CD4-positive, alpha-beta T cell treated with Interleukin-1 beta for 1 hour (primary cell): ENCODE data around the gene FAM171A2.
"Not testable (repeated sequence)": the region's sequence is repeated elsewhere in the genome, so short reads cannot be mapped to it uniquely, and the experiment has no call there.

ENCODE experiments used
- DNase-seq, 2 donors: peaks; one replicate each; pipeline ENCODE4 v3.0.0-alpha.2; 2020 to 2022

The FAM171A2 gene

DNA sequence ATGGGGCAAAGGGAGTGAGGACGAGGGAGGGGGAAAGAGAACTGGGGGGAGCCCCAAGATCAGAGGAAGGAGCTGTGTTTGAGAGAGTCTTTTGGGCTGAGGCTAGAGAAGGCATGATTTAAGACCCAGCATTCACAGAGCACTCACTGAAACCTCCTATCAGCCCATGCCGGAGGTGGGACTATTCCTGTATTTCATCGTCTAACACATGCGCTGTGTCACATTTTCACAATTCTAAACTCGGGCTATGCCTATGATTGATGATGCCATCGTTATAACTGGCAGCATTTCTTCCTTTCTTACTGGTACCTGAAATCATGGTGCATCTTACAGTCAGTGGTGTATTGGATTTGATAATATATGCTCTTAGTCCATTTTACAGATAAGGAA is 3.5 kb downstream of the FAM171A2 start:
- no peak for DNase-seq

DNA sequence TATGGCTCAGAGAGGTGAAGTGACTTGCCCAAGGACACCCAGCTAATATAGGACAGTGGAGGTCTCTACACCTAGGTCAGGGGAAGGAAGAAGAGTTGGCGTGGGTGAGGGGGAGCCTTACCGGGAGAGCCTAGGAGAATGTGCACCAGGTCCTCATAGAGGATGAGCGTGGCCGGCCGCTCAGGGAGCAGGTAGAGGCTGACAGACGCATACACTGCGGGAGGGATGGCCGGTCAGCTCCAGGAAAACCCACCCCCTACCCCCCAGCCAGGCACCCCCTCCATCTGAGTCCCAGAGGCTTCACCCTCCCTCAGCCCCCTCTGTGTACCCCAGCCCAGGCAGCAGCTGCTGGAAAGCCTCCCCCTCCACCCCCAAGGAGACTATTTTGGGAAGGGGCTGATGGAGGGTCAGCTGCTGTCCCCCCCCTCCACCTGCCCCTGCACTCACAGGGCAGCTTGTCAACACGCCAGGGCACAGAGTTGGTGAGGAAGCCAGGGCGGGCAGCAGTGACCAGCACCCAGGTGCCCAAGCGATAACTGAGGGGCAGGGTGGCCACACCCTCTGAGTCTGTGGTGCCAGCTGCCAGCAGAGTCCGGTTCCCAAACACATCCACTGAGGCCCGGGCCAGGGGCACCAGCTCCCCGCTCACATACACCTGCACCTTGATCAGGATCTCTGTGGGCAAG is 4.1 kb downstream of the FAM171A2 start:
- DNase-seq: no peak

- DNase-seq: no peak
Measured at GRCh38 chr17:44359006-44359405, 4.6 kb downstream of the FAM171A2 start.

DNA sequence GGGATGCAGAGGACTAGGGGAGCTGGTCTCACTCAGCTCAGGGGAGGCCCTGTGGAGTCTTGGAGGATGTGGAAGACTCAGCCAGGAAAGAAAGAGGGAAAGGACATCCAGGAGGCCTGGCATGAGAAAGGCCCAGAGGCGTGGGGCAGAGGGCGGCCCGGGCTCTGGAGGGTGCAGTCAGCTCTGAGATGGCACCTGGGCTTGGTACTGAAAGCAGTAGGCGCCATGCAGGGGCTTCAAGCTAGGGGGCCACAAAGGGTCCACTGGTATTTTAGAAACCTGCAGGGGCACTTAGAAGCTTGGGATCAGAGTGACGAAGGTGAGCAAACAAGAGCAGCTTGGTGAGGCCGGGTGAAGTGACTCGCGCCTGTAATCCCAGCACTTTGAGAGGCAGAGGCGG is 5.6 kb downstream of the FAM171A2 start:
- DNase-seq: no peak

DNA sequence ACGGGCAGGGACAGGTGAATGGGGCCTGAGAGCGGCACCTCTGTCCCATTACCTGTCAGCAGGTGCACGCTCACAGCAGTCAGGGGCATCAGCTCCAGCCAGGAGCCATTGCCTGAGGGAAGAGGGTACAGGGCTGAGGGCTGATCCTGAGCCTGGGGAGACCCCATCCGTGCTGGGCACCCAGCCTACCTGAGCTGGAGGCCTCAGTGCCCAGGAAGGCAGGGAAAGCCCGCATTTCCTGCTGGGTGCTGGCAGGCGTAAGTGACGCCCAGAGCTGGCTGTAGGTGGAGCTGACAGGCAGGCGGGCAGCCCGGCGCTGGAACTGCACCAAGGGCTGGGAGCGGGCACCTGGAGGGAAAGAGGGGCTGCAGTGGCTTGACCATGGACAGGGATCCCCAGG is 7.4 kb downstream of the FAM171A2 start:
- DNase-seq: no peak

DNA sequence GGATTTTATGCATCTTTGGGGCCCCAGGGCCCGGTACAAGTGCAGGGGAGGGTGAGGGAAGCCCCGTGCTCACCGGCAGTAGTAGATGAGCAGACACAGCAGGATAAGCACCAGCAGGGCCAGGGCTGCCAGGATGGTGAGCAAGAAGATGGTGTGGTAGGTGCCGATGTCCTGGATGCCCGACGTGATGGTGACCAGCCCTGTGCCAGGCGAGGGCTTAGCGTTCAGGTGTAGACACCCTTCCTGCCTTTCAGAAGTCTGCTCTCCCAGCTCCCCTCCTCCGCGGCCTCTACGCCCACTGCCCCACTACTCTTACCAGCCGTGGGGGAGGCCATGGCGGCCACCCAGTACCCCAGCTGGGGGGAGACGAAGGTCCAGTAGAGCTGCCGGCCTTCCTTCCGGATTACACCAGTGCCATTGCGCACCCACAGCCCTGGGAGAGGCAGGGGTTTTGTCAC is 8.0 kb downstream of the FAM171A2 start:
- DNase-seq: no peak

- DNase-seq: peak; percentile 56 to 62
Measured at GRCh38 chr17:44354582-44355561, 8.8 kb downstream of the FAM171A2 start.

DNA sequence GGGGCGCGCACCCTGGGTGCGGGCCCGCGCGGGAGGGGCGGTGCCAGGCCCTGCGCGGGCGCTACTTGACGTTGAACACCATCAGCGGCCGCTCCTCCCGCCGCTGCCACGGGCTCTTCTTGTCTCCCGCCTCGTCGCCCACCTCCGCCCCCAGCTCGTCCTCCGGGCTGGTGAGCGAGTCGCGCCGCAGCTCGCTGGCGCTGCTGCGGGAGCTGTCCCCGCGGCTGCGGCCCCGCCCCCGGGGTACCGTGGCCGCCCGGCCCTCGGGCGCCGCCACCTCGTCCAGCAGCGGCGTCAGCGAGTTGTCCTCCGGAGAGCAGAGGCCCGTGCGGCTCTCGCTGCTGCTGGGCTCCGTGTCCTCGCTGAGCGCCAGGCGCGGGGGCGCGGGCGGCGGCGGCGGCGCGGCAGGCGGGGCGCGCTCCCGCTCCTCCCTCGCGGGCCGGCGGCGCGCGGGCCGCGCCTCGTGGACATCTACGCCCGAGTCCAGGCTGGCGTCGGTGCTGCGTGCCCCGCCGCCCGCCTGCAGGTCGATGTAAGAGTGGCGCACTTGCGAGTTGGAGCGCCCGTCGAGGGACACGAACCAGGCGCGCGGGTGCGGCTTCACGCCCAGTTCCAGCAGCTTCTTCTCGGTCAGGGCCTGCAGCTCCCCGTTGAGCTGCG is 9.9 kb downstream of the FAM171A2 start:
- peak; percentile 16 to 31 for DNase-seq

DNA sequence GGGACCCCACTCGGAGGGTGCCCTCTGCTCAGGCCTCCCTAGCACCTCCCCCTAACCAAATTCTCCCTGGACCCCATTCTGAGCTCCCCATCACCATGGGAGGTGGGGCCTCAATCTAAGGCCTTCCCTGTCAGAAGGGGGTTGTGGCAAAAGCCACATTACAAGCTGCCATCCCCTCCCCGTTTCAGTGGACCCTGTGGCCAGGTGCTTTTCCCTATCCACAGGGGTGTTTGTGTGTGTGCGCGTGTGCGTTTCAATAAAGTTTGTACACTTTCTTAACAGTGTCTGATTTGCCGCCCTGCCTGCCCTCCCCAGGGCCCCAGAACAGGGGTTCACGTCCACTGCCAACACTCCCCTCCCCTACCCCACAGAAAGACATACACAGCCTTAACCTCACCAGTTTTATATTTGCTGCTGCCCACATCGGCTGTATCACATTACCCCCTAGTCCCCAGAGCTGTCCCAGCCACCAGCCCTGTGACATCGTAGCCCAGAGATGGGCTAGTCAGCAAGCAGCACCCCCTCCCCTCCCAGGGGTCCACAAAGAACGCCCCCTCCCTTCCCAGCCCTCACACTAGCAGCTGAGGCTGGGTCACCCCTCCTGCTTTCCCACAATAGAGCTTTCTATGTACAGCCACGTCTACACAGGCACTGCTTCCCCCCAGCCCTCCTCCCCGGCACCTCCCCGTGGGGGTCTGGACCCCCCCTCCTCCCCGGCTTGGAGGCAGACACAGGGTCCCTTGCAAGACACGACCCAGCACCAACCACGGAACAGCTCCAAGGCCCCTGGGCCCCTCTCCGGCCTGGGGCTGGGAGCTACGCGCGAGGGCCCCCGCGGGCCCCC is 10.6 kb downstream of the FAM171A2 start:
- no peak for DNase-seq

DNA sequence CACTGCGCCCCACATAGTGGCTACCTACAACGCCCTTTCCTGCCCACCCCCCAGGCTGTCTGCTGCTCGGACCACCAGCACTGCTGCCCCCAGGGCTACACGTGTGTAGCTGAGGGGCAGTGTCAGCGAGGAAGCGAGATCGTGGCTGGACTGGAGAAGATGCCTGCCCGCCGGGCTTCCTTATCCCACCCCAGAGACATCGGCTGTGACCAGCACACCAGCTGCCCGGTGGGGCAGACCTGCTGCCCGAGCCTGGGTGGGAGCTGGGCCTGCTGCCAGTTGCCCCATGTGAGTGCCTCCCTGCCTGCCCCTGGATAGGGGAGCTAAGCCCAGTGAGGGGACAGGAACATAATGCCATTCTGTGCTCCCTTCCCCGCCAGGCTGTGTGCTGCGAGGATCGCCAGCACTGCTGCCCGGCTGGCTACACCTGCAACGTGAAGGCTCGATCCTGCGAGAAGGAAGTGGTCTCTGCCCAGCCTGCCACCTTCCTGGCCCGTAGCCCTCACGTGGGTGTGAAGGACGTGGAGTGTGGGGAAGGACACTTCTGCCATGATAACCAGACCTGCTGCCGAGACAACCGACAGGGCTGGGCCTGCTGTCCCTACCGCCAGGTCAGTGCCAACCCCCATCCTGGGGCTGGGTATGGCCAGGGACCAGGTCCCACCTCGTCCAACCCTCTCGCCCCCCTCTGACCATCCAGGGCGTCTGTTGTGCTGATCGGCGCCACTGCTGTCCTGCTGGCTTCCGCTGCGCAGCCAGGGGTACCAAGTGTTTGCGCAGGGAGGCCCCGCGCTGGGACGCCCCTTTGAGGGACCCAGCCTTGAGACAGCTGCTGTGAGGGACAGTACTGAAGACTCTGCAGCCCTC is 11.5 kb downstream of the FAM171A2 start:
- no peak for DNase-seq

DNA sequence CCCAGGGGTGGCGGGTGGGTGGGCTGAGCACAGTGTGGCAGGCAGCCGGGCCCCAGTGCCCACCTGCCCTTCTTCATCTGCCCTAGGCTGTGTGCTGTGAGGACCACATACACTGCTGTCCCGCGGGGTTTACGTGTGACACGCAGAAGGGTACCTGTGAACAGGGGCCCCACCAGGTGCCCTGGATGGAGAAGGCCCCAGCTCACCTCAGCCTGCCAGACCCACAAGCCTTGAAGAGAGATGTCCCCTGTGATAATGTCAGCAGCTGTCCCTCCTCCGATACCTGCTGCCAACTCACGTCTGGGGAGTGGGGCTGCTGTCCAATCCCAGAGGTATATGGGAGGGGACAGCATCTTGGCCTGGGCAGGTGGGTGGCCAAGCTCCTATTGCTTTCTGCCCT is 12.2 kb downstream of the FAM171A2 start:
- no peak for DNase-seq

DNA sequence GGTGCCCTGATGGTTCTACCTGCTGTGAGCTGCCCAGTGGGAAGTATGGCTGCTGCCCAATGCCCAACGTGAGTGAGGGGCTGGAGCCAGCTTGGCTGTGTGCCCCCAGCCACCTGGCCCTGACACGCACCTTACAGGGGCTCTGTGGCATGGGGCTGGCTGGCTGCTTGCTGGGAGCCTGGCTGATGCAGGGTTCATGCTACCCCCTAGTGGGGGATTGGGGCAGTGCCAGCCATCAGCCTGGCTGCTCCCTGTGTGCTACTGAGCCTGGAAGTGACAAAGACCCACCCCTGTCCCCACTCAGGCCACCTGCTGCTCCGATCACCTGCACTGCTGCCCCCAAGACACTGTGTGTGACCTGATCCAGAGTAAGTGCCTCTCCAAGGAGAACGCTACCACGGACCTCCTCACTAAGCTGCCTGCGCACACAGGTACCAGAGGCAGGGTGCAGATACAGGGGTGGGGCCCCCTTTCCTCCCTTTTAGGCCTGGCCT is 12.9 kb downstream of the FAM171A2 start:
- peak; percentile 76 for DNase-seq

DNA sequence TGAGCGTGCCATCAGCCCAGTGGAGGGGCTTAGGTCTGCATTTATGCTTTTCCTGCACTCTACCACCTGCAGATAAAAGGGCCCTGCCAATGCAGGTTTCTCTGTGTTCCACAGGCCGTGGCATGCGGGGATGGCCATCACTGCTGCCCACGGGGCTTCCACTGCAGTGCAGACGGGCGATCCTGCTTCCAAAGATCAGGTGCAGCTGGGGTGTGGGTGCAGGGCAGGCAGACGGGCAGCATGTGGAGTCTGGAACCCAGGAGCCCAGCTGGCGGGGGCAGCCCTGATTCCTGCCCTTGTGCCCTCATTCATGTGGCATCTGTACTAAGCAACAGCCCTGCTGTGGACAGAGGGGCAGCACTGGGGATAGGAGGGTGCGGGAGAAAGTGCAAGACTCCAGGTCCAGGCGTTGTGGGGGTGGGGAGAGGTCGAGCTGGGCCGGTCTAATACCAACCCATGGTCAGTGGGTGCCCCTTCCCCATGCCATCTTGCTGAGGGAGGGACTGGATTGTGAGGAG is 14.0 kb downstream of the FAM171A2 start:
- no peak for DNase-seq

DNA sequence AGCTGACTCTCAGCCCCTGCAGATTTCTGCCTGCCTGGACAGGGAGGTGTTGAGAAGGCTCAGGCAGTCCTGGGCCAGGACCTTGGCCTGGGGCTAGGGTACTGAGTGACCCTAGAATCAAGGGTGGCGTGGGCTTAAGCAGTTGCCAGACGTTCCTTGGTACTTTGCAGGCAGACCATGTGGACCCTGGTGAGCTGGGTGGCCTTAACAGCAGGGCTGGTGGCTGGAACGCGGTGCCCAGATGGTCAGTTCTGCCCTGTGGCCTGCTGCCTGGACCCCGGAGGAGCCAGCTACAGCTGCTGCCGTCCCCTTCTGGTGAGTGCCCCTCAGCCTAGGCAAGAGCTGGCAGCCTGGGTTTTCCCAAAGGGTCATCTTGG is 14.7 kb downstream of the FAM171A2 start:
- DNase-seq: no peak

DNA sequence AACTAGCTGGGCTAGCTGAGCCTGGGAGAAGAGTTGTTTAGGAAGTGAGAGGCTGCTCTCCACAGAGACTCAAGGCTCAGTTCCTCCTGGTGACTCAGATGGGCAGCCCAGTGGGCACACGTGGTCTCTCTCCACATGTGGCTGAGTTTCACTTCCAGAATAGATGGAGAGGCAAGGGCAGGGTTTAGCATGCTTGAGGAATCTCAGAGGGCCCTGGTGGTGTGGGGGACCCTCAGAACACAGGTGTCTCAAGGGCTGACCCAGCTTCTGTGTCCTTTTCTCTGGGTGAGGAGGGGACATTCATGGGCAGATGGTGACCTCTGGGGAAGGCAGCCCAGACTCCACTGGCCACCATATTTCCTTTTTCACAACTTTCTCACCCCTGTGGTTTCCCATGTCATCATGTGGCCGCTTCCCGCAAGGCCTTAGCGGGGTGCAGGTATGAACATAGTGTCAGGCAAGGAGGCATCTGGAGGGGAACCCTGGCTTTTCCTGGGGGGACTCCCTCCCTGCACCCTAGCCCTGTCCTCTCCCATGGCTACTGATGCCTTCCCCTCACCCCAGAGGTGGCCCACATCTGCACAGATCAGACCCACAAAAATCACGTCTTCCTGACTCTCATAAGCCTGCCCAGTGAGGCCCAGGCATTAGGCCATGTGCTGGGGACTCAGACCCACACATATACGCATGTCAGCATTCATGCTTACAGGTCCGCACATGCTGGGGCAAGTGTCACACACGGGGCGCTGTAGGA is 15.2 kb downstream of the FAM171A2 start:
- DNase-seq: peak; percentile 16 to 78

- not testable (repeated sequence) for DNase-seq
Measured at GRCh38 chr17:44347206-44348055, 16.2 kb downstream of the FAM171A2 start.

GRCh38 chr17:44346064-44346844 is 17.4 kb downstream of the FAM171A2 start:
- no peak for DNase-seq

DNA sequence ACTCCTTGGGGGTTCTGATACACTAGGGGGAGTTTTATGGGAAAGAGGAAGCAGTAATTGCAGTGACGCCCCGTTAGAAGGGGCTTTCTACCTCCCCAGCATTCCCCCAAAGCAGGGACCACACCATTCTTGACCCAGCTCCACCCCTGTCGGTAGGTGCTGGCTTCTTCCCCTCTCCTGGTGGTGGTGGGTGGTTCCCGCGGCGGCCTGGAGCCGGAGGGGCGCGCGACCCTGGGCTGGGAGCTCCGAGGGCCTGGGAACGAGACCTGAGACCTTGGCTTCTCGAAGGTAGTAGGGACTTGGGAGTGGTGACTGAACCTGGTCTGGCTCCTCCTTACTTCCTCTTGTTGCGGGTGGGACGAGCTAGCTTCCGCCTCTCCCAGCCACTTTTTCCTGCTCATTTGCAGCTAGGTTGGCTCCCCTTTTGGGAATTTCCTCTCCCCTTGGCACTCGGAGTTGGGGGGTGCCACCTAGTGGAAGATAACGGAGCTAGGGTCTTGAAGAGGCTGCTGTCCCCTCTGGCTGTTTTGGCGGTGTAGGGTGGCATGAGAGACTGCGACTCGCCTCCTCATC is 18.1 kb downstream of the FAM171A2 start:
- peak; percentile 52 to 60 for DNase-seq
